Measurements from ENCODE around the gene LRRK2.
"Not testable (repeated sequence)": the region's sequence is repeated elsewhere in the genome, so short reads cannot be mapped to it uniquely, and the experiment has no call there.

Gene LRRK2

GRCh38 chr12:40241741-40242140, 16.9 kb downstream of the LRRK2 start:
- CTCF ChIA-PET: no interaction called here
- TF ChIP-seq KLF16 (tag by site-specific recombination; IDR thresholded peaks at IDR 0.05) (no peak), ZNF248 (tag by site-specific recombination; IDR thresholded peaks at IDR 0.05) (no peak), YY1 (tag by site-specific recombination; IDR thresholded peaks at IDR 0.05) (no peak), ZNF670 (tag by site-specific recombination; IDR thresholded peaks at IDR 0.05; ENCODE audit: low read depth) (no peak), KLF7 (tag by site-specific recombination; IDR thresholded peaks at IDR 0.05; ENCODE audit: borderline replicate concordance) (no peak), KLF8 (tag by site-specific recombination; IDR thresholded peaks at IDR 0.05) (no peak), ZNF473 (tag by site-specific recombination; IDR thresholded peaks at IDR 0.05) (no peak), ZBTB26 (tag by site-specific recombination; optimal IDR thresholded peaks at IDR 0.05) (no peak), ZNF488 (tag by site-specific recombination; IDR thresholded peaks at IDR 0.05) (no peak), ZNF549 (tag by site-specific recombination; IDR thresholded peaks at IDR 0.05) (no peak)
- POLR2A ChIA-PET: no interaction called here
- Histone ChIP-seq H3K36me3 (ENCODE audit: control insufficient read depth in 2 of 2, insufficient read depth in 1 of 2, low read length in 2 of 2) (no peaks in the 10 kb centered on the region), H3K4me1 (ENCODE audit: control insufficient read depth, insufficient read depth, low read length) (peaks cover 11% of the 10 kb centered on the region; the same call in 1 of the 2 replicates), H3K27ac (ENCODE audit: extremely low read depth, low read depth, low read length) (no peak overlapping the region), H3K9me3 (ENCODE audit: control insufficient read depth, insufficient read depth, low read depth, low read length) (no peaks in the 10 kb centered on the region), H3K4me3 (ENCODE audit: low read depth, low read length) (no peak overlapping the region)

- H3K36me3 ChIP-seq (ENCODE audit: control insufficient read depth in 2 of 2, insufficient read depth in 1 of 2, low read length in 2 of 2); H3K4me3 ChIP-seq (ENCODE audit: low read depth, low read length); H3K9me3 ChIP-seq (ENCODE audit: control insufficient read depth, insufficient read depth, low read depth, low read length); H3K4me1 ChIP-seq (ENCODE audit: control insufficient read depth, insufficient read depth, low read length); CTCF ChIA-PET; POLR2A ChIA-PET; H3K27ac ChIP-seq (ENCODE audit: extremely low read depth, low read depth, low read length): not testable (repeated sequence)
Observed at GRCh38 chr12:40244526-40245156, 19.8 kb downstream of the LRRK2 start.

GRCh38 chr12:40248034-40248433, 23.2 kb downstream of the LRRK2 start:
- Histone ChIP-seq H3K4me3 (ENCODE audit: low read depth, low read length) (no peak overlapping the region), H3K9me3 (ENCODE audit: control insufficient read depth, insufficient read depth, low read depth, low read length) (no peaks in the 10 kb centered on the region), H3K36me3 (ENCODE audit: control insufficient read depth in 2 of 2, insufficient read depth in 1 of 2, low read length in 2 of 2) (no peaks in the 10 kb centered on the region), H3K27ac (ENCODE audit: extremely low read depth, low read depth, low read length) (no peak overlapping the region), H3K4me1 (ENCODE audit: control insufficient read depth, insufficient read depth, low read length) (no peaks in the 10 kb centered on the region)
- CTCF ChIA-PET: interaction anchor here (0.6 to 0.7 kb wide), 3 partner anchors 77 to 441 kb away, joined by 3 read pairs; no protein-coding TSS in a partner anchor
- TF ChIP-seq ZNF416 (tag by site-specific recombination; IDR thresholded peaks at IDR 0.05): no peak
- TF ChIP-seq ZSCAN18 (tag by site-specific recombination; IDR thresholded peaks at IDR 0.05): no peak
- no peak for TF ChIP-seq ZSCAN23 (tag by site-specific recombination; IDR thresholded peaks at IDR 0.05)
- POLR2A ChIA-PET: no interaction called here

- no peaks in the 10 kb centered on the region for H3K9me3 ChIP-seq (ENCODE audit: control insufficient read depth, insufficient read depth, low read depth, low read length)
- H3K36me3 ChIP-seq (ENCODE audit: control insufficient read depth in 2 of 2, insufficient read depth in 1 of 2, low read length in 2 of 2): no peaks in the 10 kb centered on the region
- TF ChIP-seq ZNF549 (tag by site-specific recombination; IDR thresholded peaks at IDR 0.05) (no peak), ZIC2 (tag by site-specific recombination; IDR thresholded peaks at IDR 0.05) (no peak), TRIM28 (IDR thresholded peaks at IDR 0.05; ENCODE audit: borderline replicate concordance, low read length) (no peak)
- no peaks in the 10 kb centered on the region for H3K4me1 ChIP-seq (ENCODE audit: control insufficient read depth, insufficient read depth, low read length)
- no peak overlapping the region for H3K4me3 ChIP-seq (ENCODE audit: low read depth, low read length)
- H3K27ac ChIP-seq (ENCODE audit: extremely low read depth, low read depth, low read length): no peak overlapping the region
- ChIA-PET POLR2A (no interaction called here), CTCF (interaction anchor here (0.6 to 1.5 kb wide), 4 partner anchors 76 to 440 kb away, joined by 3 to 4 read pairs (median 3); no protein-coding TSS in a partner anchor)
Observed at GRCh38 chr12:40248585-40249297, 23.9 kb downstream of the LRRK2 start.
